ENCODE results near the gene ATAD3A.
"Not testable (repeated sequence)": the region's sequence is repeated elsewhere in the genome, so short reads cannot be mapped to it uniquely, and the experiment has no call there.

DNA sequence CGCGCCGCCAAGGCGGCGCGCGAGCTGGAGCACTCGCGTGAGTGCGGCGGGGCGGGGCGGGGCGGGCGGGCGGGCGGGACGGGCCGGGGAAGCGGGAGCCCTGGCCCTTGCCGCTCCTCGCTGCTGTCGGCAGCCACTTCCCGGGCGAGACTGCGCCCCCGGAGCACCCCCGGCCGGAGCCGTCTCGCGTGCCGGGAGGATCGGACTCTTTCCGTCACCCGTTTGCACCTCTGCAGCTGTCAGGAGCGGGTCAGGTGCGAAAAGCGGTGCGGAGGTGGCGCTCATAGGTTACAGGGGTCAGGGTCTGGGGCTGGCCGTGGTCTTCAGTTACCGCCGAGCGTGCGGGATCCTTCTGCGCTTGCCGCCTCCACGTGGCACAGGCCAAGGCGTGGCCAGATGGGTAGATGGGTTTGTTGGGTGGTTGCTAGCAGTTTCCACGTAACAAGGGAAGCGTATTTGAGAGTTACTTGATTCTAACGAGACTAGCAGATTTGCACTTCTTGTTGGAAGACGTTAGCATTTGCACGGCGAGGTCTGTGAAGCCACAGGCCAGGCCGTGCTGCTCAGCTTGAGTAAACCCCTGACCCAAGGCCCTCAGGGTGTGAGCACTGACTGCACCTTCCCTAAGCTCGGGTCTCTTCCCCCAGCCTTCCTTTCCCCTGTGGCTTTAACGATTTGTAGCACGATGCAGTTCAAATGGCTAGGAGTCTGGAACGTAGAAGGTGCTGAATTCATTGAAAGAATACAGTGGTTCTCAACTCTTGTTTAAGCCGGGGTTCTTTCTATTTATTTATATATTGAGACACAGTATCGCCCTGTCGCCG is 39.7 kb upstream of the ATAD3A start:
- TF ChIP-seq, protein P1, sequence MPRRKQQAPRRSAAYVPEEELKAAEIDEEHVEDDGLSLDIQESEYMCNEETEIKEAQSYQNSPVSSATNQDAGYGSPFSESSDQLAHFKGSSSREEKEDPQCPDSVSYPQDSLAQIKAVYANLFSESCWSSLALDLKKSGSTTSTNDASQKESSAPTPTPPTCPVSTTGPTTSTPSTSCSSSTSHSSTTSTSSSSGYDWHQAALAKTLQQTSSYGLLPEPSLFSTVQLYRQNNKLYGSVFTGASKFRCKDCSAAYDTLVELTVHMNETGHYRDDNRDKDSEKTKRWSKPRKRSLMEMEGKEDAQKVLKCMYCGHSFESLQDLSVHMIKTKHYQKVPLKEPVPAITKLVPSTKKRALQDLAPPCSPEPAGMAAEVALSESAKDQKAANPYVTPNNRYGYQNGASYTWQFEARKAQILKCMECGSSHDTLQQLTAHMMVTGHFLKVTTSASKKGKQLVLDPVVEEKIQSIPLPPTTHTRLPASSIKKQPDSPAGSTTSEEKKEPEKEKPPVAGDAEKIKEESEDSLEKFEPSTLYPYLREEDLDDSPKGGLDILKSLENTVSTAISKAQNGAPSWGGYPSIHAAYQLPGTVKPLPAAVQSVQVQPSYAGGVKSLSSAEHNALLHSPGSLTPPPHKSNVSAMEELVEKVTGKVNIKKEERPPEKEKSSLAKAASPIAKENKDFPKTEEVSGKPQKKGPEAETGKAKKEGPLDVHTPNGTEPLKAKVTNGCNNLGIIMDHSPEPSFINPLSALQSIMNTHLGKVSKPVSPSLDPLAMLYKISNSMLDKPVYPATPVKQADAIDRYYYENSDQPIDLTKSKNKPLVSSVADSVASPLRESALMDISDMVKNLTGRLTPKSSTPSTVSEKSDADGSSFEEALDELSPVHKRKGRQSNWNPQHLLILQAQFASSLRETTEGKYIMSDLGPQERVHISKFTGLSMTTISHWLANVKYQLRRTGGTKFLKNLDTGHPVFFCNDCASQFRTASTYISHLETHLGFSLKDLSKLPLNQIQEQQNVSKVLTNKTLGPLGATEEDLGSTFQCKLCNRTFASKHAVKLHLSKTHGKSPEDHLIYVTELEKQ (tag by site-specific recombination; IDR thresholded peaks at IDR 0.05; ENCODE audit: borderline replicate concordance), result not testable (repeated sequence)
- TF ChIP-seq, protein P2, sequence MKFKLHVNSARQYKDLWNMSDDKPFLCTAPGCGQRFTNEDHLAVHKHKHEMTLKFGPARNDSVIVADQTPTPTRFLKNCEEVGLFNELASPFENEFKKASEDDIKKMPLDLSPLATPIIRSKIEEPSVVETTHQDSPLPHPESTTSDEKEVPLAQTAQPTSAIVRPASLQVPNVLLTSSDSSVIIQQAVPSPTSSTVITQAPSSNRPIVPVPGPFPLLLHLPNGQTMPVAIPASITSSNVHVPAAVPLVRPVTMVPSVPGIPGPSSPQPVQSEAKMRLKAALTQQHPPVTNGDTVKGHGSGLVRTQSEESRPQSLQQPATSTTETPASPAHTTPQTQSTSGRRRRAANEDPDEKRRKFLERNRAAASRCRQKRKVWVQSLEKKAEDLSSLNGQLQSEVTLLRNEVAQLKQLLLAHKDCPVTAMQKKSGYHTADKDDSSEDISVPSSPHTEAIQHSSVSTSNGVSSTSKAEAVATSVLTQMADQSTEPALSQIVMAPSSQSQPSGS (tag by site-specific recombination; IDR thresholded peaks at IDR 0.05; ENCODE audit: low read depth), result not testable (repeated sequence)
- TF ChIP-seq, protein P3, sequence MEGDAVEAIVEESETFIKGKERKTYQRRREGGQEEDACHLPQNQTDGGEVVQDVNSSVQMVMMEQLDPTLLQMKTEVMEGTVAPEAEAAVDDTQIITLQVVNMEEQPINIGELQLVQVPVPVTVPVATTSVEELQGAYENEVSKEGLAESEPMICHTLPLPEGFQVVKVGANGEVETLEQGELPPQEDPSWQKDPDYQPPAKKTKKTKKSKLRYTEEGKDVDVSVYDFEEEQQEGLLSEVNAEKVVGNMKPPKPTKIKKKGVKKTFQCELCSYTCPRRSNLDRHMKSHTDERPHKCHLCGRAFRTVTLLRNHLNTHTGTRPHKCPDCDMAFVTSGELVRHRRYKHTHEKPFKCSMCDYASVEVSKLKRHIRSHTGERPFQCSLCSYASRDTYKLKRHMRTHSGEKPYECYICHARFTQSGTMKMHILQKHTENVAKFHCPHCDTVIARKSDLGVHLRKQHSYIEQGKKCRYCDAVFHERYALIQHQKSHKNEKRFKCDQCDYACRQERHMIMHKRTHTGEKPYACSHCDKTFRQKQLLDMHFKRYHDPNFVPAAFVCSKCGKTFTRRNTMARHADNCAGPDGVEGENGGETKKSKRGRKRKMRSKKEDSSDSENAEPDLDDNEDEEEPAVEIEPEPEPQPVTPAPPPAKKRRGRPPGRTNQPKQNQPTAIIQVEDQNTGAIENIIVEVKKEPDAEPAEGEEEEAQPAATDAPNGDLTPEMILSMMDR (tag by site-specific recombination; IDR thresholded peaks at IDR 0.05), result not testable (repeated sequence)
- TF ChIP-seq, protein P4, sequence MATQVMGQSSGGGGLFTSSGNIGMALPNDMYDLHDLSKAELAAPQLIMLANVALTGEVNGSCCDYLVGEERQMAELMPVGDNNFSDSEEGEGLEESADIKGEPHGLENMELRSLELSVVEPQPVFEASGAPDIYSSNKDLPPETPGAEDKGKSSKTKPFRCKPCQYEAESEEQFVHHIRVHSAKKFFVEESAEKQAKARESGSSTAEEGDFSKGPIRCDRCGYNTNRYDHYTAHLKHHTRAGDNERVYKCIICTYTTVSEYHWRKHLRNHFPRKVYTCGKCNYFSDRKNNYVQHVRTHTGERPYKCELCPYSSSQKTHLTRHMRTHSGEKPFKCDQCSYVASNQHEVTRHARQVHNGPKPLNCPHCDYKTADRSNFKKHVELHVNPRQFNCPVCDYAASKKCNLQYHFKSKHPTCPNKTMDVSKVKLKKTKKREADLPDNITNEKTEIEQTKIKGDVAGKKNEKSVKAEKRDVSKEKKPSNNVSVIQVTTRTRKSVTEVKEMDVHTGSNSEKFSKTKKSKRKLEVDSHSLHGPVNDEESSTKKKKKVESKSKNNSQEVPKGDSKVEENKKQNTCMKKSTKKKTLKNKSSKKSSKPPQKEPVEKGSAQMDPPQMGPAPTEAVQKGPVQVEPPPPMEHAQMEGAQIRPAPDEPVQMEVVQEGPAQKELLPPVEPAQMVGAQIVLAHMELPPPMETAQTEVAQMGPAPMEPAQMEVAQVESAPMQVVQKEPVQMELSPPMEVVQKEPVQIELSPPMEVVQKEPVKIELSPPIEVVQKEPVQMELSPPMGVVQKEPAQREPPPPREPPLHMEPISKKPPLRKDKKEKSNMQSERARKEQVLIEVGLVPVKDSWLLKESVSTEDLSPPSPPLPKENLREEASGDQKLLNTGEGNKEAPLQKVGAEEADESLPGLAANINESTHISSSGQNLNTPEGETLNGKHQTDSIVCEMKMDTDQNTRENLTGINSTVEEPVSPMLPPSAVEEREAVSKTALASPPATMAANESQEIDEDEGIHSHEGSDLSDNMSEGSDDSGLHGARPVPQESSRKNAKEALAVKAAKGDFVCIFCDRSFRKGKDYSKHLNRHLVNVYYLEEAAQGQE (tag by site-specific recombination; IDR thresholded peaks at IDR 0.05), result not testable (repeated sequence)
- not testable (repeated sequence) for TF ChIP-seq ZNF121 (tag by site-specific recombination; IDR thresholded peaks at IDR 0.05); ZNF777 (tag by site-specific recombination; IDR thresholded peaks at IDR 0.05; ENCODE audit: borderline replicate concordance); ZNF133 (tag by site-specific recombination; IDR thresholded peaks at IDR 0.05); IKZF3 (tag by site-specific recombination; IDR thresholded peaks at IDR 0.05)
- TF ChIP-seq, protein P5, sequence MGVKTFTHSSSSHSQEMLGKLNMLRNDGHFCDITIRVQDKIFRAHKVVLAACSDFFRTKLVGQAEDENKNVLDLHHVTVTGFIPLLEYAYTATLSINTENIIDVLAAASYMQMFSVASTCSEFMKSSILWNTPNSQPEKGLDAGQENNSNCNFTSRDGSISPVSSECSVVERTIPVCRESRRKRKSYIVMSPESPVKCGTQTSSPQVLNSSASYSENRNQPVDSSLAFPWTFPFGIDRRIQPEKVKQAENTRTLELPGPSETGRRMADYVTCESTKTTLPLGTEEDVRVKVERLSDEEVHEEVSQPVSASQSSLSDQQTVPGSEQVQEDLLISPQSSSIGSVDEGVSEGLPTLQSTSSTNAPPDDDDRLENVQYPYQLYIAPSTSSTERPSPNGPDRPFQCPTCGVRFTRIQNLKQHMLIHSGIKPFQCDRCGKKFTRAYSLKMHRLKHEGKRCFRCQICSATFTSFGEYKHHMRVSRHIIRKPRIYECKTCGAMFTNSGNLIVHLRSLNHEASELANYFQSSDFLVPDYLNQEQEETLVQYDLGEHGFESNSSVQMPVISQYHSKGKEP (tag by site-specific recombination; IDR thresholded peaks at IDR 0.05), result not testable (repeated sequence)
